Hepatocyte (in vitro differentiated cells): Measurements from ENCODE around the gene GRPR.

Source experiments
- CTCF ChIP-seq: fragments of 200-600 bp; sonication (generic); IDR thresholded peaks from 2 replicates; pipeline ENCODE4 v1.5.1; 2016; ENCODE audit warnings: antibody characterized with exemption, mild to moderate bottlenecking; ENCODE audit not compliant: poor library complexity
- EZH2 ChIP-seq: fragments of 200-600 bp; sonication (generic); IDR thresholded peaks from 2 replicates; pipeline ENCODE4 v1.6.1; 2016; ENCODE audit warnings: antibody characterized with exemption, mild to moderate bottlenecking, borderline replicate concordance
- EZH2phosphoT487 ChIP-seq: fragments of 200-600 bp; sonication (generic); IDR thresholded peaks from one replicate; pipeline ENCODE4 v1.6.1; 2018; ENCODE audit warnings: antibody characterized with exemption, mild to moderate bottlenecking, low read depth, moderate library complexity; ENCODE audit not compliant: unreplicated experiment, severe bottlenecking

GRCh38 chrX:16134936-16135335 is 11.6 kb downstream of the GRPR start:
- TF ChIP-seq CTCF (no peak), EZH2phosphoT487 (no peak), EZH2 (no peak)
